Colonic mucosa (tissue), 4 donors: Measurements from ENCODE around the gene ARHGEF12. TPM values are rescaled to one million over a fixed set of nuclear protein-coding genes. Genes with fewer than 3 reads are reported as not detected.
A peak's percentile ranks its signal among the peaks of the same experiment; 100 is the strongest.

Experiments
- DNase-seq: peaks from one replicate; pipeline ENCODE4 v3.0.0-alpha.2; 2020
- H3K27ac ChIP-seq: fragments of 200-600 bp; one replicate; pipeline ENCODE4 v1.8.0; 2021
- H3K27me3 ChIP-seq: fragments of 200-600 bp; one replicate; pipeline ENCODE4 v1.8.0; 2021
- H3K36me3 ChIP-seq: fragments of 200-600 bp; one replicate; pipeline ENCODE4 v1.8.0; 2021
- H3K4me1 ChIP-seq: fragments of 200-600 bp; one replicate; pipeline ENCODE4 v1.8.0; 2021; ENCODE audit warnings: mild to moderate bottlenecking
- H3K4me3 ChIP-seq: fragments of 200-600 bp; one replicate; pipeline ENCODE4 v1.8.0; 2021
- H3K9ac ChIP-seq, 2 donors: one replicate each; pipeline ENCODE4 v1.7.0; 2013; ENCODE audit warnings: control low read depth in 2 of 2, low read depth in 2 of 2, low read length in 2 of 2
- H3K9me3 ChIP-seq: fragments of 200-600 bp; one replicate; pipeline ENCODE4 v1.8.0; 2021
- CTCF ChIP-seq: fragments of 200-600 bp; IDR thresholded peaks from one replicate; pipeline ENCODE4 v1.8.0; 2022; ENCODE audit warnings: antibody characterized with exemption, mild to moderate bottlenecking
- intact Hi-C: fragments of 100-400 bp; cut with DNase I; formaldehyde crosslinking; loops from one replicate; pipeline ENCODE4 v1.14.1; 2022
- total RNA-seq, 2 donors: library from RNA; stranded (reverse); fragmentation: NEBNext Ultra II Directional in 1 of 2; extraction: Animal tissue kit (Norgen Biotek cat#: 25700) in 1 of 2; gene quantifications; one replicate each; pipeline ENCODE4 v1.2.1, GENCODE V29; 2021
- donor health status: healthy.
- donor health status: DM: no; HTN: no; CAD: no.
- donor health status: DM: no; HTN: no; CAD: no.

The ARHGEF12 gene
- total RNA-seq, 2 donors from 2014 or later = 66.7 to 103 TPM

- Histone ChIP-seq H3K27ac (no peak overlapping the region), H3K9ac (peak overlapping the region in 1 of 2 donors; percentile 43), H3K36me3 (no peaks in the 10 kb centered on the region), H3K27me3 (no peaks in the 10 kb centered on the region), H3K4me1 (no peaks in the 10 kb centered on the region), H3K9me3 (no peaks in the 10 kb centered on the region), H3K4me3 (no peak overlapping the region)
- peak; percentile 52 for TF ChIP-seq CTCF
- DNase-seq = peak; percentile 89
- intact Hi-C loops = no loop called here
These were observed 33.1 kb upstream of the ARHGEF12 start for GRCh38 chr11:120303004-120303637.

GRCh38 chr11:120304526-120304925, 31.7 kb upstream of the ARHGEF12 start:
- Histone ChIP-seq H3K9ac (no peak overlapping the region), H3K9me3 (no peaks in the 10 kb centered on the region), H3K27ac (peak overlapping the region; percentile 55), H3K4me3 (no peak overlapping the region), H3K4me1 (no peaks in the 10 kb centered on the region), H3K36me3 (no peaks in the 10 kb centered on the region), H3K27me3 (no peaks in the 10 kb centered on the region)
- no peak for TF ChIP-seq CTCF
- intact Hi-C loops = no loop called here
- DNase-seq = no peak

GRCh38 chr11:120305286-120305685, 30.9 kb upstream of the ARHGEF12 start:
- Histone ChIP-seq H3K27me3 (no peaks in the 10 kb centered on the region), H3K4me3 (no peak overlapping the region), H3K9me3 (no peaks in the 10 kb centered on the region), H3K27ac (peak overlapping the region; percentile 55), H3K36me3 (no peaks in the 10 kb centered on the region), H3K4me1 (no peaks in the 10 kb centered on the region), H3K9ac (no peak overlapping the region)
- TF ChIP-seq CTCF = no peak
- DNase-seq = peak; percentile 77
- intact Hi-C loops = no loop called here

DNA sequence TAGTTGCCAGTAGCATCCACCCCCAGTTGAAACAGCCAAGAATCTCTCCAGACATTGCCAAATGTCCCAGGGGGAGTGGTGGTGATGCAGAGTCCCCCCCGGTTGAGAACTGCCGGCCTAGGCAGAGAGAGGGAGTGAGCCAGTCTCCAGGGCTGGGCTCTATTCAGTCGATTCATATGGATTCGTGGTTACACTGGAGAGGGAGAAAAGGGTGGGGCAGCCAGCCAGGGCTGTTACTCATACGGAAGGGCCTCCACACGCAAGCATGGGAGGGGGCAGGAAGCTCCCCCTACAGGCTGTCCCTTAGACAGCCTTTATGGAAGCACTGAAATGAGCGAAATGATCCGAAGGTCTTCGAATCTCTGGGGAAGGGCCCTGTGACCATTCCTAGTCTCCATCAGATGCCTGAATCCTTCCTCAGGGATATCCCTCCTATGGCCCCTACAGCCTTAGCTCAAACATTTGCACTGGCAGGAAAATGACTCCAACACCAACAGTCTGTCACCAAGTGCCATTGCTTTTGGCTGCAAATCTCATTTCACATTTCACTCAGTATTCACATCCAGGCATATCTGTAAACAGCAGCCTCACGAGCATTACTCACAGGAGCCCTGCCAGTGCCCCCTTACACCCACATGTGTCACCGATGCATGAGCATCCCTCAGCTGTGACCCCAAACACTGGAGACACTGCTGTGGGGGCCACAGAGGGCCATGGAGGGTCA, 29.5 kb upstream of the ARHGEF12 start:
- no peak overlapping the region for H3K9ac ChIP-seq
- TF ChIP-seq CTCF = no peak
- intact Hi-C loops = no loop called here

GRCh38 chr11:120307476-120307875, 28.7 kb upstream of the ARHGEF12 start:
- TF ChIP-seq CTCF = no peak
- no peak overlapping the region for H3K4me3 ChIP-seq
- H3K27me3 ChIP-seq = no peaks in the 10 kb centered on the region
- no peaks in the 10 kb centered on the region for H3K9me3 ChIP-seq
- intact Hi-C loops = no loop called here
- H3K4me1 ChIP-seq = peaks cover 3% of the 10 kb centered on the region
- no peak for DNase-seq
- no peak overlapping the region for H3K9ac ChIP-seq
- H3K27ac ChIP-seq = no peak overlapping the region
- H3K36me3 ChIP-seq = no peaks in the 10 kb centered on the region

More for the DNA sequence above, 29.5 kb upstream of the ARHGEF12 start:
- H3K4me3 ChIP-seq = no peak overlapping the region
- no peaks in the 10 kb centered on the region for H3K36me3 ChIP-seq
- peaks cover 3% of the 10 kb centered on the region for H3K4me1 ChIP-seq
- no peak overlapping the region for H3K27ac ChIP-seq
- DNase-seq = peak; percentile 76
- H3K27me3 ChIP-seq = no peaks in the 10 kb centered on the region
- H3K9me3 ChIP-seq = no peaks in the 10 kb centered on the region
